IMR-90 (cell line): ENCODE measurements around the gene TFAP2B.

Experiments used
- POLR2A ChIP-seq: IDR thresholded peaks from 2 replicates; pipeline ENCODE4 v1.6.1; 2012; ENCODE audit warnings: mild to moderate bottlenecking, low read depth, low read length
- TF ChIP-seq, protein P1 (sequence below): conservative IDR thresholded peaks from 2 replicates; pipeline ENCODE4 v1.5.1; 2012; ENCODE audit warnings: mild to moderate bottlenecking, low read depth, low read length, improper control_type of control experiment

DNA sequence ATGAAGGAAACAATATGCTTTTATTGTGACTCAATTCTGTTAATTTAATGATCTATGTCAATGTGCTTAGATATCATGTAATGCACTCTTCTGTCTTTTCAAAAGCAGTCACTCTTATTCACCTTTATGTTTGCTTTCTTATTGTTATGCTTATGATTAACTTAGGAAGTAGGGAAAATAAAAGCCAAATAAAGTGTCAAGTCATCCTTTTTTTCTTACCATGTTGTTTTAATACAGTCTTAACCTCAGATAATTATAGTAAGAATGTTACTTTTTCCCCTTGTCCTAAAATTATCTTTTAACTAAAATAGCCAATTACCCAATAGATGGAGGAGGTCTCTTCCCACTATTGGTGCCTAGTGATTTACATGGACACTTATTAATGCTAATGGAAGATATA is 72.6 kb downstream of the TFAP2B start:
- TF ChIP-seq, protein P1, sequence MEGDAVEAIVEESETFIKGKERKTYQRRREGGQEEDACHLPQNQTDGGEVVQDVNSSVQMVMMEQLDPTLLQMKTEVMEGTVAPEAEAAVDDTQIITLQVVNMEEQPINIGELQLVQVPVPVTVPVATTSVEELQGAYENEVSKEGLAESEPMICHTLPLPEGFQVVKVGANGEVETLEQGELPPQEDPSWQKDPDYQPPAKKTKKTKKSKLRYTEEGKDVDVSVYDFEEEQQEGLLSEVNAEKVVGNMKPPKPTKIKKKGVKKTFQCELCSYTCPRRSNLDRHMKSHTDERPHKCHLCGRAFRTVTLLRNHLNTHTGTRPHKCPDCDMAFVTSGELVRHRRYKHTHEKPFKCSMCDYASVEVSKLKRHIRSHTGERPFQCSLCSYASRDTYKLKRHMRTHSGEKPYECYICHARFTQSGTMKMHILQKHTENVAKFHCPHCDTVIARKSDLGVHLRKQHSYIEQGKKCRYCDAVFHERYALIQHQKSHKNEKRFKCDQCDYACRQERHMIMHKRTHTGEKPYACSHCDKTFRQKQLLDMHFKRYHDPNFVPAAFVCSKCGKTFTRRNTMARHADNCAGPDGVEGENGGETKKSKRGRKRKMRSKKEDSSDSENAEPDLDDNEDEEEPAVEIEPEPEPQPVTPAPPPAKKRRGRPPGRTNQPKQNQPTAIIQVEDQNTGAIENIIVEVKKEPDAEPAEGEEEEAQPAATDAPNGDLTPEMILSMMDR: no peak
- TF ChIP-seq POLR2A: no peak
